K562 (cell line): ENCODE results near the gene MVP. TPM values are rescaled to one million over a fixed set of nuclear protein-coding genes. Genes with fewer than 3 reads are reported as not detected.

Source experiments
- ASH1L ChIP-seq: fragments of 450-650 bp; IDR thresholded peaks from 2 replicates; pipeline ENCODE4 v1.6.1; 2018; ENCODE audit warnings: borderline replicate concordance, mild to moderate bottlenecking, low read depth; ENCODE audit not compliant: partially characterized antibody
- CBX2 ChIP-seq: fragments of 200-600 bp; sonication (generic); IDR thresholded peaks from one replicate; pipeline ENCODE4 v1.6.1; 2012; ENCODE audit warnings: mild to moderate bottlenecking, low read length, inconsistent platforms; ENCODE audit not compliant: insufficient read depth, poor library complexity, severe bottlenecking
- CTCFL ChIP-seq: IDR thresholded peaks from 2 replicates; pipeline ENCODE4 v1.6.1; 2011; ENCODE audit warnings: borderline replicate concordance, low read depth, mild to moderate bottlenecking, moderate library complexity, low read length; ENCODE audit not compliant: insufficient read depth, poor library complexity, severe bottlenecking
- ELF4 ChIP-seq: fragments of 450-650 bp; formaldehyde crosslinking; IDR thresholded peaks from 2 replicates; pipeline ENCODE4 v1.4.0; 2022; ENCODE audit warnings: missing genetic modification characterization
- HNRNPK ChIP-seq: fragments of 200-400 bp; formaldehyde crosslinking; IDR thresholded peaks from one replicate; pipeline ENCODE4 v1.6.1; 2018; ENCODE audit warnings: mild to moderate bottlenecking, low read depth, low read length; ENCODE audit not compliant: poor library complexity, severe bottlenecking
- MGA ChIP-seq: fragments of 450-650 bp; IDR thresholded peaks from 2 replicates; pipeline ENCODE4 v1.6.1; 2016; ENCODE audit warnings: mild to moderate bottlenecking, moderate library complexity
- MTA2 ChIP-seq: fragments of 450-650 bp; IDR thresholded peaks from 2 replicates; pipeline ENCODE4 v1.6.1; 2016; ENCODE audit warnings: low read depth
- MXI1 ChIP-seq: IDR thresholded peaks from 2 replicates; pipeline ENCODE4 v1.6.1; 2011; ENCODE audit warnings: low read depth, mild to moderate bottlenecking, improper control_type of control experiment, low read length
- SMARCA4 ChIP-seq: fragments of 450-650 bp; IDR thresholded peaks from 2 replicates; pipeline ENCODE4 v1.6.1; 2016
- ZC3H11A ChIP-seq: IDR thresholded peaks from 2 replicates; pipeline ENCODE4 v1.6.1; 2012; ENCODE audit warnings: low read depth, low read length, improper control_type of control experiment
- polyA plus RNA-seq, 8 experiments: library from polyadenylated mRNA; depleted of rRNA in 4 of 8; stranded (reverse) in 5 of 8; unstranded in 3 of 8; fragments of >200 nt; fragmentation: Nextera tagmentation in 2 of 8; fragmentation: Illumina TruSeq in 1 of 8; extraction: Ambion mirVana in 2 of 8; extraction: Trizol in 1 of 8; gene quantifications; 2 replicates each; pipeline versions ENCODE4 v1.2.1 to v1.2.3, GENCODE V29; 2011 to 2014; ENCODE audit warnings: inconsistent platforms in 1 of 8, missing spikeins in 1 of 8
- total RNA-seq, 7 experiments: library from RNA; depleted of rRNA in 6 of 7; stranded (reverse); fragments of >200 nt in 6 of 7; fragmentation: Illumina TruSeq in 2 of 7; extraction: Trizol in 2 of 7; gene quantifications; 2 replicates each; pipeline versions ENCODE4 v1.2.1 to v1.2.3, GENCODE V29; 2011 to 2021; ENCODE audit warnings: low replicate concordance in 1 of 7
- TF ChIP-seq, protein P1 (sequence below): fragments of 250-450 bp; sonication (Bioruptor Pico); IDR thresholded peaks from 2 replicates; pipeline ENCODE4 v1.5.0; 2020; ENCODE audit warnings: mild to moderate bottlenecking, borderline replicate concordance

Gene MVP
- total and polyA plus RNA-seq, 9 of the 15 experiments (the other 6 are each of a cell fraction or from before 2014, with no cell fraction given) = 0.39 to 1.9 (median 0.76) TPM; not detected in 2

- TF ChIP-seq MGA (no peak), SMARCA4 (peak; percentile 79), ELF4 (no peak), CBX2 (no peak), MXI1 (no peak), CTCFL (no peak), HNRNPK (no peak), ASH1L (no peak), ZC3H11A (no peak), MTA2 (peak; percentile 85)
- TF ChIP-seq, protein P1, sequence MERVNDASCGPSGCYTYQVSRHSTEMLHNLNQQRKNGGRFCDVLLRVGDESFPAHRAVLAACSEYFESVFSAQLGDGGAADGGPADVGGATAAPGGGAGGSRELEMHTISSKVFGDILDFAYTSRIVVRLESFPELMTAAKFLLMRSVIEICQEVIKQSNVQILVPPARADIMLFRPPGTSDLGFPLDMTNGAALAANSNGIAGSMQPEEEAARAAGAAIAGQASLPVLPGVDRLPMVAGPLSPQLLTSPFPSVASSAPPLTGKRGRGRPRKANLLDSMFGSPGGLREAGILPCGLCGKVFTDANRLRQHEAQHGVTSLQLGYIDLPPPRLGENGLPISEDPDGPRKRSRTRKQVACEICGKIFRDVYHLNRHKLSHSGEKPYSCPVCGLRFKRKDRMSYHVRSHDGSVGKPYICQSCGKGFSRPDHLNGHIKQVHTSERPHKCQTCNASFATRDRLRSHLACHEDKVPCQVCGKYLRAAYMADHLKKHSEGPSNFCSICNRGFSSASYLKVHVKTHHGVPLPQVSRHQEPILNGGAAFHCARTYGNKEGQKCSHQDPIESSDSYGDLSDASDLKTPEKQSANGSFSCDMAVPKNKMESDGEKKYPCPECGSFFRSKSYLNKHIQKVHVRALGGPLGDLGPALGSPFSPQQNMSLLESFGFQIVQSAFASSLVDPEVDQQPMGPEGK (CRISPR knock-in tag) = no peak
Observed at GRCh38 chr16:29893553-29893952, 73.3 kb downstream of the MVP start (continued).
